ENCODE data around the gene ATP23. TPM values are rescaled to one million over a fixed set of nuclear protein-coding genes. Genes with fewer than 3 reads are reported as not detected.

ATP23 gene
- total RNA-seq, 1 experiment from 2014 or later: 4.7 TPM

DNA sequence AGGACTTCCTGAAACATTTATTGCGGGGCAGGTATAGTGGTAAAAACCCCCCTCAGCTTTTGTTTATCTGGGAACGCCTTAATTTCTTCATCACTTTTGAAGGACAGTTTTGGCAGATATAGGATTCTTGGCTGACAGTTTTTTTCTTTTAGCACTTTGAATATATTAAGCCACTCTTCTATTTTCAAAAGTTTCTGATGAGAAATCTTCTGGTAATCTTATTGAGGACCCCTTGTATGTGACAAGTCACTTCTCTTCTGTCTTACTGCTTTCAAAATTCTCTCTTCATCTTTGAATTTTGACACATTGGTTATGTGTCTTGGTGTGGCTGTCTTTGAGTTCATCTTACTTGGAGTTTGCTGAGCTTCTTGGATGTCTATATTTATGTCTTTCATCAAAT, 59.1 kb downstream of the ATP23 start:
- H3K9me3 Mint-ChIP-seq: peaks cover 49 to 53% of the 10 kb centered on the region in 2 experiments
- no peak overlapping the region for H2BK20ac ChIP-seq (ENCODE audit: low read depth, low read length, poor library complexity, severe bottlenecking)
- no peak for TF ChIP-seq CTCF (conservative IDR thresholded peaks at IDR 0.05)
- H4K5ac ChIP-seq (ENCODE audit: insufficient read length, low read depth, low read length): no peak overlapping the region
- no peak overlapping the region for H3K4ac ChIP-seq (ENCODE audit: low read depth, low read length)
- H3K79me1 ChIP-seq (ENCODE audit: insufficient read depth, low read depth, low read length, poor library complexity, severe bottlenecking): no peaks in the 10 kb centered on the region
- H4K20me1 ChIP-seq (ENCODE audit: control insufficient read depth, insufficient read depth, insufficient read length): no peaks in the 10 kb centered on the region
- no peaks in the 10 kb centered on the region for H3K23me2 ChIP-seq (ENCODE audit: insufficient read length, low read depth, low read length, poor library complexity, severe bottlenecking)
- no peak overlapping the region for H4K8ac ChIP-seq (replicated peaks; ENCODE audit: insufficient read length, low read depth, low read length)
- no peak overlapping the region for H4K91ac ChIP-seq (ENCODE audit: insufficient read length, low read depth, low read length)
- H3K4me3 Mint-ChIP-seq: no peak overlapping the region
- H2BK5ac ChIP-seq (ENCODE audit: insufficient read length, low read length): no peak overlapping the region
- H2AFZ ChIP-seq (ENCODE audit: low read length): no peak overlapping the region
- no peak overlapping the region for H3K27ac Mint-ChIP-seq
- H3K18ac ChIP-seq (ENCODE audit: insufficient read length, low read depth, low read length): no peak overlapping the region
- no peak overlapping the region for H3K14ac ChIP-seq (ENCODE audit: insufficient read depth, low read length)
- no peak overlapping the region for H3K27ac ChIP-seq (ENCODE audit: insufficient read length, low read depth, low read length)
- no peak overlapping the region for H3K23ac ChIP-seq (ENCODE audit: insufficient read length, low read depth, low read length)
- H3K27me3 Mint-ChIP-seq (ENCODE audit: low read depth): no peaks in the 10 kb centered on the region; the same call in 1 of the 2 replicates
- H3T11ph ChIP-seq (ENCODE audit: low read length): no peak overlapping the region
- WGBS (ENCODE audit: extremely low coverage, insufficient read length, low lambda C conversion rate): no CpG with 5 or more reads among the region's 2 CpGs
- peaks cover 25% of the 10 kb centered on the region for H3K9me3 ChIP-seq (ENCODE audit: control insufficient read depth, low read depth, low read length)
- no peaks in the 10 kb centered on the region for H3K4me1 ChIP-seq (ENCODE audit: insufficient read depth, low read length)
- no peak overlapping the region for H2AK5ac ChIP-seq (ENCODE audit: insufficient read length, low read length)
- no peak overlapping the region for H2BK15ac ChIP-seq (ENCODE audit: low read depth, low read length)
- H3K4me2 ChIP-seq (ENCODE audit: insufficient read depth, insufficient read length, low read length): no peak overlapping the region
- H3K4me1 Mint-ChIP-seq: no peaks in the 10 kb centered on the region
- no peak overlapping the region for H3K56ac ChIP-seq (ENCODE audit: insufficient read length, low read depth, low read length)
- no peak for DNase-seq
- peaks cover 12 to 35% (median 19%) of the 10 kb centered on the region in 3 experiments for H3K36me3 Mint-ChIP-seq (ENCODE audit: insufficient read depth in 1 of 3, low read depth in 3 of 3)
- no peak overlapping the region for H2BK12ac ChIP-seq (ENCODE audit: insufficient read length, low read depth, low read length)
- no peaks in the 10 kb centered on the region for H3K79me2 ChIP-seq (ENCODE audit: insufficient read depth, low read length)
- no peak overlapping the region for H3K9ac ChIP-seq (ENCODE audit: extremely low read depth, insufficient read length, low read length)
- no peaks in the 10 kb centered on the region; the same call in 1 of the 2 replicates for H3K27me3 ChIP-seq (ENCODE audit: insufficient read depth, low read length)
- H2BK120ac ChIP-seq (ENCODE audit: low read depth, low read length, poor library complexity, severe bottlenecking): no peak overlapping the region
